HFFc6 (cell line): ENCODE data around the gene SLC41A3. TPM values are rescaled to one million over a fixed set of nuclear protein-coding genes. Genes with fewer than 3 reads are reported as not detected.
"Not testable (repeated sequence)": the region's sequence is repeated elsewhere in the genome, so short reads cannot be mapped to it uniquely, and the experiment has no call there.

Experiments used
- DNase-seq: peaks from one replicate; pipeline ENCODE4 v3.0.0-alpha.2; 2018
- H3K27ac Mint-ChIP-seq: 2 replicates; pipeline ENCODE4 v1.8.0; 2020; ENCODE audit warnings: mild to moderate bottlenecking, mixed read lengths
- H3K27me3 Mint-ChIP-seq: 2 replicates; pipeline ENCODE4 v1.8.0; 2021; ENCODE audit warnings: mild to moderate bottlenecking, moderate library complexity, mixed read lengths; ENCODE audit not compliant: insufficient read depth
- H3K36me3 Mint-ChIP-seq: 2 replicates; pipeline ENCODE4 v1.8.0; 2021; ENCODE audit warnings: low read depth, mixed read lengths
- H3K4me1 Mint-ChIP-seq: 2 replicates; pipeline ENCODE4 v1.8.0; 2020; ENCODE audit warnings: low read depth, mixed read lengths
- H3K4me3 Mint-ChIP-seq: 2 replicates; pipeline ENCODE4 v1.8.0; 2020; ENCODE audit warnings: mild to moderate bottlenecking, moderate library complexity, mixed read lengths
- H3K9me3 Mint-ChIP-seq: 2 replicates; pipeline ENCODE4 v1.8.0; 2020; ENCODE audit warnings: mild to moderate bottlenecking, mixed read lengths
- total RNA-seq, 6 experiments: library from RNA; stranded (reverse); fragmentation: NEBNext Ultra II Directional; extraction: Animal tissue kit (Norgen Biotek cat#: 25700); gene quantifications; 2 replicates in 1 of 6; 3 replicates in 5 of 6; pipeline ENCODE4 v1.2.3, GENCODE V29; 2021
- TF ChIP-seq, protein P1 (sequence below): fragments of 200-600 bp; sonication (generic); IDR thresholded peaks from 2 replicates; pipeline ENCODE4 v1.5.0; 2021; ENCODE audit warnings: antibody characterized with exemption, mild to moderate bottlenecking

The SLC41A3 gene
- total RNA-seq, 6 experiments from 2014 or later: 41.6 to 54.8 (median 44.7) TPM

DNA sequence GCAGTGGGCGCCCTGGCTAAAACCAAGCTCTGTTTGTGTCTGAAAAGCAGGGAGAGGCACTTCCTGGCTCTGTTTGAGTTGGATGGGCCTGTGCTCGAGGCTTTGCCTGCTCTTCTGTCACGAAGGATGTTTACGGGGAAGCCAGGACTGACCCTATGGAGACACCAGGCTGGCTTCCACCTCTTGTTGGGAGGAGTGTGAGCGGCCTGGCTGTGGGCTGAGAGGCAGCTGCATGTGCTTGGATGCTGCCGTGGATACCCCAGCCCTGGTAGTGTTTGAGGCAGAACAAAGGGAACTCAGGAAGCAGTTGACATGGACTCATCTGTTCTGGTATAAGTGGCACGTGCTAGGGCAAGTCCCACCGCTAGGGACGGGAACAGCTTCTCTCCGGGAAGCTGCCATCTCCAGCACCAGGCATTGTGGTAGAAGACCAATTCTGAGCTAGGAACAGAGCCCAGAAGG lies 17.6 kb upstream of the SLC41A3 start:
- no peak for DNase-seq
- TF ChIP-seq, protein P1, sequence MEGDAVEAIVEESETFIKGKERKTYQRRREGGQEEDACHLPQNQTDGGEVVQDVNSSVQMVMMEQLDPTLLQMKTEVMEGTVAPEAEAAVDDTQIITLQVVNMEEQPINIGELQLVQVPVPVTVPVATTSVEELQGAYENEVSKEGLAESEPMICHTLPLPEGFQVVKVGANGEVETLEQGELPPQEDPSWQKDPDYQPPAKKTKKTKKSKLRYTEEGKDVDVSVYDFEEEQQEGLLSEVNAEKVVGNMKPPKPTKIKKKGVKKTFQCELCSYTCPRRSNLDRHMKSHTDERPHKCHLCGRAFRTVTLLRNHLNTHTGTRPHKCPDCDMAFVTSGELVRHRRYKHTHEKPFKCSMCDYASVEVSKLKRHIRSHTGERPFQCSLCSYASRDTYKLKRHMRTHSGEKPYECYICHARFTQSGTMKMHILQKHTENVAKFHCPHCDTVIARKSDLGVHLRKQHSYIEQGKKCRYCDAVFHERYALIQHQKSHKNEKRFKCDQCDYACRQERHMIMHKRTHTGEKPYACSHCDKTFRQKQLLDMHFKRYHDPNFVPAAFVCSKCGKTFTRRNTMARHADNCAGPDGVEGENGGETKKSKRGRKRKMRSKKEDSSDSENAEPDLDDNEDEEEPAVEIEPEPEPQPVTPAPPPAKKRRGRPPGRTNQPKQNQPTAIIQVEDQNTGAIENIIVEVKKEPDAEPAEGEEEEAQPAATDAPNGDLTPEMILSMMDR: no peak
- H3K4me1 Mint-ChIP-seq: peaks cover 28% of the 10 kb centered on the region
- no peak overlapping the region for H3K27ac Mint-ChIP-seq
- H3K4me3 Mint-ChIP-seq: no peak overlapping the region
- H3K36me3 Mint-ChIP-seq: no peaks in the 10 kb centered on the region
- H3K9me3 Mint-ChIP-seq: peaks cover 4% of the 10 kb centered on the region; the same call in 1 of the 2 replicates
- peaks cover 20% of the 10 kb centered on the region for H3K27me3 Mint-ChIP-seq

DNA sequence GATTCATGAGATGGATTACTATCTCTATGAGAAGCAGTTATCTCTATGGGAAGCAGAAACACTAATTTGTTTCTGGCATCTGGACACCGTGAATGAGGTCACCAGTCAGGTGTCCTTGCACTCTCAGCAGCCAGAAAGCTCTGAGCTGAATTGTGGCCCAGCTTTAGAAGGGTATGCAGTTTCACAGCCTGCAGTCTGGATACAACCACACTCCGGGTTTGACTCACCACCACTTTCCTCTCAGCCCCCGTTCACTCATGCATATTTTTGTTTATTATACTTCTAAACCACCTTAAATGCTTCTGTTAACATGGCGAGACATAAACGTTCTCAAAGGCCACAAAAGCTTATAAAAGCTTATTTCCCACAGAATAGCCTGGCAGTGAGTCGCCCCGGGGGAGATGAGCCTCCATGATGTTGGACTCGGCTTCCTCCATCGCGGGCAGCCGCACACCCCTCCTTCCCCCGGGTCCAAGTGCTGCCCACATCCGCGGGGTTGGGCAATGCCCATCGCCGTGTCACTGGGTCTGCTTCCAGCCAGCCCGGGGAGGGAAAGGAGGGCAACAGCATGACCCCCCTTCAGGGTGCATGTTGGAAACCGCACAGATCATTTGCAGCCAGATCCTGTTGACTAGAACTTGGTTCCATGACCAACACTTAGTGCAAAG lies 16.8 kb upstream of the SLC41A3 start:
- DNase-seq: peak; percentile 60
- Mint-ChIP-seq H3K4me1 (peaks cover 28% of the 10 kb centered on the region), H3K4me3 (no peak overlapping the region), H3K27ac (no peak overlapping the region), H3K36me3 (no peaks in the 10 kb centered on the region; the same call in 1 of the 2 replicates), H3K9me3 (peaks cover 11% of the 10 kb centered on the region), H3K27me3 (peaks cover 24% of the 10 kb centered on the region)
- TF ChIP-seq, protein P1: no peak

DNA sequence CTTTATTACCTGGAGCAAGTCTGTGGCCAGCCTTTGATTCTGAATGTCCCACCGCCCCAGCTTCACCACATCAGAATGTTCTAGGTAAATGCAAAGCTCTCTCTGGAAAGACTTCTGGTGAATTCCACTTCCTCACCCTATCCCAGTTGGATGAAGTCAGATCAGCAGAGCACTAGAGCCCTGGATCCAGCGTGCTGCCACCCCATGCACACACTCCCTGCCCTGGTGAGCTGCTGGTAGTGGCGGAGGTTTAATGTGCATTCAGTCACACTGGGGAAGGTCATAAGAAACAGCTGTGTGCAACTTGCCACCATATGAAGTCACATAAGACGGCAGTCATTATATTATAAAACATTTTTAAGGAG lies 16.3 kb upstream of the SLC41A3 start:
- Mint-ChIP-seq H3K27ac (no peak overlapping the region), H3K9me3 (peaks cover 15% of the 10 kb centered on the region), H3K27me3 (peaks cover 19% of the 10 kb centered on the region), H3K4me3 (no peak overlapping the region), H3K4me1 (peaks cover 28% of the 10 kb centered on the region), H3K36me3 (peaks cover under 1% of the 10 kb centered on the region; the same call in 1 of the 2 replicates)
- TF ChIP-seq, protein P1: no peak
- no peak for DNase-seq

DNA sequence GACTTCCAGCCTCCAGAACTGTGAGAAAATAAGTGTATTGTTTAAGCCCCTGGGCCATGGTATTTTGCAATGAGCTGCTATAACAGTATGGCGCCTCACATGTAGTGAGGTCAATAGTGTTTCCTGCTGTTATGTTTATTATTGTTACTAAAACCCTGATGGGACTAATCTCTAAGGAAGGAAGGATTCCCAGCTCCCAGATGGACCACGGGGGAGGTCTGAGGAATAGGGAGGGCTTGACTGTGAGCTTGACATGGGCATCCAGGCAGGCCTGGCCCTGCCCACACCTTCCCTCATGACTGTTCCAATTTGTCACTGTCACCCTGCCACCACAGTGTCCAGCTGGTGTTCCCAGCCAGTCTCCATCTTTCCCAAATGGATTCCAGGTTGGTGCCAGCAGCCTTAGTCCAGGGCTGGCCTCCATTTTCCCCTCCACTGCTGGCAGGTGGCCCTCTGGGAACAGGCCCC lies 14.5 kb upstream of the SLC41A3 start:
- no peak overlapping the region for H3K4me3 Mint-ChIP-seq
- H3K4me1 Mint-ChIP-seq: peaks cover 28% of the 10 kb centered on the region
- H3K36me3 Mint-ChIP-seq: peaks cover 7% of the 10 kb centered on the region
- peaks cover 24% of the 10 kb centered on the region for H3K27me3 Mint-ChIP-seq
- TF ChIP-seq, protein P1: no peak
- no peak overlapping the region for H3K27ac Mint-ChIP-seq
- DNase-seq: no peak
- peaks cover 21% of the 10 kb centered on the region for H3K9me3 Mint-ChIP-seq

DNA sequence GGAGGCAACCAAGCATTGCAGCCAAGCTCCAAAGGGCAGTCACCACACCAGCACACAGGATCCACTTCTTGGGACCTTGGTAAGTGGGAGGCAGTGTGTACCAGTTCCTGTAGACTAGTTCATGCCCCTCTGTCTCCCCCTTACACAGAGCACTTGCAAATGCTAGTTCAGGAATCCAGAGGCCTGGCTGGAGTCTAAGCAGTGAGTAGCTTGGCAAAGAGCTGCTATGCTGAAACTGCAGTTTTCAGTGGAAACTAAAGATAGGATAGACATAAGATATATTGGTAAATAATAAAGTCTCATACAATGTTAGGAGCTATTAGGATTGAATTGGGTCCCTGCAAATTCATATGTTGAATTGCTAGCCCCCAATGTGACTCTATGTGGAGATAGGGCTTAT lies 13.9 kb upstream of the SLC41A3 start:
- H3K4me1 Mint-ChIP-seq: peaks cover 28% of the 10 kb centered on the region

DNA sequence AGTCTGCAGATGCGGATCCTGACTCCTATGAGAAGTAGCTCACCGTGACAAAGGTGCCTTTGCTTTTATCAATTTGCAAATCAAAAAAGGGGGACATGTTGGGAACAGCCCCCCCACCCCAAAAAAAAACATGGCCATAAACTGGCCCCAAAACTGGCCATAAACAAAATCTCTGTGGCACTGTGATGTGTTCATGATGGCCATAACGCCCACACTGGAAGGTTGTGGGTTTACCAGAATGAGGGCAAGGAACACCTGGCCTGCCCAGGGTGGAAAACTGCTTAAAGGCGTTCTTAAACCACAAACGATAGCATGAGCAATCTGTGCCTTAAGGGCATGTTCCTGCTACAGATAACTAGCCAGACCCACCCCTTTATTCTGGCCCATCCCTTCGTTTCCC lies 12.3 kb upstream of the SLC41A3 start:
- DNase-seq, H3K27ac Mint-ChIP-seq, H3K4me3 Mint-ChIP-seq: not testable (repeated sequence)
- Mint-ChIP-seq H3K9me3 (peaks cover 35% of the 10 kb centered on the region), H3K4me1 (peaks cover 13% of the 10 kb centered on the region), H3K27me3 (peaks cover 33% of the 10 kb centered on the region), H3K36me3 (peaks cover 21% of the 10 kb centered on the region)

More for the DNA sequence above, 13.9 kb upstream of the SLC41A3 start:
- H3K9me3 Mint-ChIP-seq: peaks cover 21% of the 10 kb centered on the region
- no peak for DNase-seq
- H3K4me3 Mint-ChIP-seq: no peak overlapping the region
- TF ChIP-seq, protein P1: no peak
- no peak overlapping the region for H3K27ac Mint-ChIP-seq
- H3K27me3 Mint-ChIP-seq: peaks cover 25% of the 10 kb centered on the region
- peaks cover 7% of the 10 kb centered on the region for H3K36me3 Mint-ChIP-seq

DNA sequence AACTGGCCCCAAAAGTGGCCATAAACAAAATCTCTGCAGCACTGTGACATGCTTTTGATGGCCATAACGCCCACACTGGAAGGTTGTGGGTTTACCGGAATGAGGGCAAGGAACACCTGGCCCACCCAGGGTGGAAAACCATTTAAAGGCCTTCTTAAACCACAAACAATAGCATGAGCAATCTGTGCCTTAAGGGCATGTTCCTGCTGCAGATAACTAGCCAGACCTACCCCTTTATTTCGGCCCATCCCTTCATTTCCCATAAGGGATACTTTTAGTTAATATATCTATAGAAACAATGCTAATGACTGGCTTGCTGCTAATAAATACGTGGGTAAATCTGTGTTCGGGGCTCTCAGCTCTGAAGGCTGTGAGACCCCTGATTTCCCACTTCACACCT lies 8.2 kb upstream of the SLC41A3 start:
- peaks cover 40% of the 10 kb centered on the region for H3K9me3 Mint-ChIP-seq
- peaks cover 28% of the 10 kb centered on the region for H3K27me3 Mint-ChIP-seq
- H3K4me3 Mint-ChIP-seq, H3K27ac Mint-ChIP-seq, DNase-seq, H3K4me1 Mint-ChIP-seq: not testable (repeated sequence)
- H3K36me3 Mint-ChIP-seq: peaks cover 25% of the 10 kb centered on the region
